Activated naive CD4-positive, alpha-beta T cell treated with anti-CD3 and anti-CD28 coated beads for 36 hours (primary cell): ENCODE results near the gene NAV2. TPM values are rescaled to one million over a fixed set of nuclear protein-coding genes. Genes with fewer than 3 reads are reported as not detected.
"Not testable (repeated sequence)": the region's sequence is repeated elsewhere in the genome, so short reads cannot be mapped to it uniquely, and the experiment has no call there.

Experiments
- CTCF ChIA-PET: fragments of 350-600 bp; sonication (Branson Sonifier 250); formaldehyde crosslinking; loops from one replicate; lab custom pipeline; 2021; ENCODE audit warnings: antibody characterized with exemption; lab: Charles Lee
- DNase-seq: peaks from one replicate; pipeline ENCODE4 v3.0.0-alpha.2; 2020
- H3K27ac Mint-ChIP-seq: one replicate; pipeline ENCODE4 v1.8.0; 2021; ENCODE audit warnings: mild to moderate bottlenecking, mixed read lengths
- H3K27me3 Mint-ChIP-seq: one replicate; pipeline ENCODE4 v1.8.0; 2021; ENCODE audit warnings: low read depth, mixed read lengths
- H3K36me3 Mint-ChIP-seq: one replicate; pipeline ENCODE4 v1.8.0; 2021; ENCODE audit warnings: low read depth, mixed read lengths
- H3K4me1 Mint-ChIP-seq: one replicate; pipeline ENCODE4 v1.8.0; 2021; ENCODE audit warnings: low read depth, mixed read lengths
- H3K4me3 Mint-ChIP-seq: one replicate; pipeline ENCODE4 v1.8.0; 2021; ENCODE audit warnings: mild to moderate bottlenecking, moderate library complexity, mixed read lengths
- H3K9me3 Mint-ChIP-seq: one replicate; pipeline ENCODE4 v1.8.0; 2021; ENCODE audit warnings: mixed read lengths
- intact Hi-C: fragments of 100-400 bp; cut with micrococcal nuclease; formaldehyde crosslinking; loops from one replicate; pipeline ENCODE4 v1.15.1; 2023
- total RNA-seq, 2 experiments: library from RNA; stranded (reverse); gene quantifications; one replicate each; pipeline ENCODE4 v1.2.3, GENCODE V29; 2021

NAV2 gene
- total RNA-seq, 2 experiments from 2014 or later = 0.20 to 0.41 TPM

- Mint-ChIP-seq H3K27me3 (peaks cover 4% of the 10 kb centered on the region), H3K4me1 (no peaks in the 10 kb centered on the region), H3K9me3 (peaks cover 7% of the 10 kb centered on the region), H3K27ac (no peak overlapping the region), H3K4me3 (no peak overlapping the region), H3K36me3 (no peaks in the 10 kb centered on the region)
- DNase-seq = no peak
- CTCF ChIA-PET = no interaction called here
- intact Hi-C loops = no loop called here
Observed at GRCh38 chr11:19992998-19993397, 280.4 kb downstream of the NAV2 start.

GRCh38 chr11:19994672-19995071 is 282.0 kb downstream of the NAV2 start:
- H3K27ac Mint-ChIP-seq = no peak overlapping the region
- H3K36me3 Mint-ChIP-seq = no peaks in the 10 kb centered on the region
- peaks cover 4% of the 10 kb centered on the region for H3K27me3 Mint-ChIP-seq
- H3K4me3 Mint-ChIP-seq = no peak overlapping the region
- intact Hi-C loops = no loop called here
- DNase-seq = no peak
- CTCF ChIA-PET = no interaction called here
- peaks cover 7% of the 10 kb centered on the region for H3K9me3 Mint-ChIP-seq
- H3K4me1 Mint-ChIP-seq = no peaks in the 10 kb centered on the region

- H3K9me3 Mint-ChIP-seq = peaks cover 7% of the 10 kb centered on the region
- no peaks in the 10 kb centered on the region for H3K36me3 Mint-ChIP-seq
- H3K27me3 Mint-ChIP-seq = peaks cover 4% of the 10 kb centered on the region
- no peaks in the 10 kb centered on the region for H3K4me1 Mint-ChIP-seq
- intact Hi-C loops = no loop called here
- no peak overlapping the region for H3K27ac Mint-ChIP-seq
- H3K4me3 Mint-ChIP-seq = no peak overlapping the region
- CTCF ChIA-PET = no interaction called here
- no peak for DNase-seq
Observed at GRCh38 chr11:19995145-19995544, 282.5 kb downstream of the NAV2 start.

- CTCF ChIA-PET = no interaction called here
- H3K27me3 Mint-ChIP-seq = peaks cover 4% of the 10 kb centered on the region
- no peaks in the 10 kb centered on the region for H3K4me1 Mint-ChIP-seq
- H3K27ac Mint-ChIP-seq = no peak overlapping the region
- intact Hi-C loops = no loop called here
- peaks cover 7% of the 10 kb centered on the region for H3K9me3 Mint-ChIP-seq
- no peaks in the 10 kb centered on the region for H3K36me3 Mint-ChIP-seq
- DNase-seq = no peak
- no peak overlapping the region for H3K4me3 Mint-ChIP-seq
Observed at GRCh38 chr11:19996571-19996970, 283.9 kb downstream of the NAV2 start.

GRCh38 chr11:20000022-20000350 is 287.3 kb downstream of the NAV2 start:
- intact Hi-C loops = no loop called here
- no peaks in the 10 kb centered on the region for H3K36me3 Mint-ChIP-seq
- no peaks in the 10 kb centered on the region for H3K9me3 Mint-ChIP-seq
- CTCF ChIA-PET = no interaction called here
- no peak for DNase-seq
- no peaks in the 10 kb centered on the region for H3K27me3 Mint-ChIP-seq
- no peaks in the 10 kb centered on the region for H3K4me1 Mint-ChIP-seq
- H3K4me3 Mint-ChIP-seq = no peak overlapping the region
- H3K27ac Mint-ChIP-seq = no peak overlapping the region

- DNase-seq = no peak
- Mint-ChIP-seq H3K4me3 (no peak overlapping the region), H3K36me3 (no peaks in the 10 kb centered on the region), H3K4me1 (no peaks in the 10 kb centered on the region), H3K9me3 (no peaks in the 10 kb centered on the region), H3K27me3 (no peaks in the 10 kb centered on the region), H3K27ac (no peak overlapping the region)
- intact Hi-C loops = no loop called here
- CTCF ChIA-PET = no interaction called here
Observed at GRCh38 chr11:20000351-20001134, 287.9 kb downstream of the NAV2 start.

GRCh38 chr11:20002312-20003216 is 289.9 kb downstream of the NAV2 start:
- no peak overlapping the region for H3K4me3 Mint-ChIP-seq
- intact Hi-C loops = no loop called here
- CTCF ChIA-PET = no interaction called here
- no peaks in the 10 kb centered on the region for H3K9me3 Mint-ChIP-seq
- no peak for DNase-seq
- peaks cover 3% of the 10 kb centered on the region for H3K27me3 Mint-ChIP-seq
- H3K4me1 Mint-ChIP-seq = no peaks in the 10 kb centered on the region
- no peaks in the 10 kb centered on the region for H3K36me3 Mint-ChIP-seq
- H3K27ac Mint-ChIP-seq = no peak overlapping the region

GRCh38 chr11:20003351-20003750 is 290.7 kb downstream of the NAV2 start:
- CTCF ChIA-PET = no interaction called here
- H3K9me3 Mint-ChIP-seq = no peaks in the 10 kb centered on the region
- H3K27ac Mint-ChIP-seq = no peak overlapping the region
- no peaks in the 10 kb centered on the region for H3K4me1 Mint-ChIP-seq
- no peak for DNase-seq
- intact Hi-C loops = no loop called here
- H3K36me3 Mint-ChIP-seq = no peaks in the 10 kb centered on the region
- peaks cover 3% of the 10 kb centered on the region for H3K27me3 Mint-ChIP-seq
- H3K4me3 Mint-ChIP-seq = no peak overlapping the region

- no peak for DNase-seq
- H3K9me3 Mint-ChIP-seq = no peaks in the 10 kb centered on the region
- H3K36me3 Mint-ChIP-seq = no peaks in the 10 kb centered on the region
- no peaks in the 10 kb centered on the region for H3K4me1 Mint-ChIP-seq
- peaks cover 3% of the 10 kb centered on the region for H3K27me3 Mint-ChIP-seq
- H3K4me3 Mint-ChIP-seq = no peak overlapping the region
- no peak overlapping the region for H3K27ac Mint-ChIP-seq
- CTCF ChIA-PET = interaction anchor here (0.9 kb wide), 1 partner anchor 51 kb away, joined by 3 read pairs; no protein-coding TSS in a partner anchor
- intact Hi-C loops = no loop called here
Observed at GRCh38 chr11:20004866-20005265, 292.2 kb downstream of the NAV2 start.

GRCh38 chr11:20005747-20006146 is 293.1 kb downstream of the NAV2 start:
- no peak for DNase-seq
- intact Hi-C loops = no loop called here
- H3K9me3 Mint-ChIP-seq = no peaks in the 10 kb centered on the region
- peaks cover 3% of the 10 kb centered on the region for H3K27me3 Mint-ChIP-seq
- no peak overlapping the region for H3K4me3 Mint-ChIP-seq
- no peaks in the 10 kb centered on the region for H3K4me1 Mint-ChIP-seq
- no peak overlapping the region for H3K27ac Mint-ChIP-seq
- CTCF ChIA-PET = no interaction called here
- H3K36me3 Mint-ChIP-seq = no peaks in the 10 kb centered on the region

- H3K27ac Mint-ChIP-seq, H3K36me3 Mint-ChIP-seq, CTCF ChIA-PET, intact Hi-C loops, H3K9me3 Mint-ChIP-seq, H3K4me3 Mint-ChIP-seq, H3K4me1 Mint-ChIP-seq, DNase-seq, H3K27me3 Mint-ChIP-seq: not testable (repeated sequence)
Observed at GRCh38 chr11:20006618-20007017, 294.0 kb downstream of the NAV2 start.

- DNase-seq = no peak
- Mint-ChIP-seq H3K9me3 (no peaks in the 10 kb centered on the region), H3K4me1 (no peaks in the 10 kb centered on the region), H3K27ac (no peak overlapping the region), H3K4me3 (no peak overlapping the region), H3K27me3 (peaks cover 3% of the 10 kb centered on the region), H3K36me3 (no peaks in the 10 kb centered on the region)
- CTCF ChIA-PET = no interaction called here
- intact Hi-C loops = no loop called here
Observed at GRCh38 chr11:20007386-20007785, 294.7 kb downstream of the NAV2 start.
